SKM-1 (cell line): ENCODE results near the gene CSAG1.
"Not testable (repeated sequence)": the region's sequence is repeated elsewhere in the genome, so short reads cannot be mapped to it uniquely, and the experiment has no call there.

Experiments used
- DNase-seq: peaks from one replicate; lab custom pipeline; 2025; ENCODE audit not compliant: unreplicated experiment; lab: John Stamatoyannopoulos, UW

The CSAG1 gene, protein sequence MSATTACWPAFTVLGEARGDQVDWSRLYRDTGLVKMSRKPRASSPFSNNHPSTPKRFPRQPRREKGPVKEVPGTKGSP

DNA sequence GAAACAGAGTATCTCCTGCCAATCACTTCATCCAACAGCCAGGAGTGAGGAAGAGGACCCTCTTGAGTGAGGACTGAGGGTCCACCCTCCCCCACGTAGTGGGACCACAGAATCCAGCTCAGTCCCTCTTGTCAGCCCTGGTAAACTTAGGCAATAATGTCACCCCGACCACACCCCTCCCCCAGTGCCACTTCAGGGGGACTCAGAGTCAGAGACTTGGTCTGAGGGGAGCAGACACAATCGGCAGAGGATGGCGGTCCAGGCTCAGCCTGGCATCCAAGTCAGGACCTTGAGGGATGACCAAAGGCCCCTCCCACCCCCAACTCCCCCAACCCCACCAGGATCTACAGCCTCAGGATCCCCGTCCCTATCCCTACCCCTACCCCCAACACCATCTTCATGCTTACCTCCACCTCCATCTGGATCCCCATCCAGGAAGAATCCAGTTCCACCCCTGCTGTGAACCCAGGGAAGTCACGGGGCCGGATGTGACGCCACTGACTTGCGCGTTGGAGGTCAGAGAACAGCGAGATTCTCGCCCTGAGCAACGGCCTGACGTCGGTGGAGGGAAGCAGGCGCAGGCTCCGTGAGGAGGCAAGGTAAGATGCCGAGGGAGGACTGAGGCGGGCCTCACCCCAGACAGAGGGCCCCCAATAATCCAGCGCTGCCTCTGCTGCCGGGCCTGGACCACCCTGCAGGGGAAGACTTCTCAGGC lies at the start of gene CSAG1, which contains the start of gene MAGEA12:
Gene CSAG1, minus strand, starts transcription at position 461 of the 715 bp plus-strand sequence. CDS start 1,261 bp downstream, outside the sequence.
Gene MAGEA12, plus strand, starts transcription at position 497 of the 715 bp plus-strand sequence. CDS start 2,405 bp downstream, outside the sequence.
- no peak for DNase-seq

DNA sequence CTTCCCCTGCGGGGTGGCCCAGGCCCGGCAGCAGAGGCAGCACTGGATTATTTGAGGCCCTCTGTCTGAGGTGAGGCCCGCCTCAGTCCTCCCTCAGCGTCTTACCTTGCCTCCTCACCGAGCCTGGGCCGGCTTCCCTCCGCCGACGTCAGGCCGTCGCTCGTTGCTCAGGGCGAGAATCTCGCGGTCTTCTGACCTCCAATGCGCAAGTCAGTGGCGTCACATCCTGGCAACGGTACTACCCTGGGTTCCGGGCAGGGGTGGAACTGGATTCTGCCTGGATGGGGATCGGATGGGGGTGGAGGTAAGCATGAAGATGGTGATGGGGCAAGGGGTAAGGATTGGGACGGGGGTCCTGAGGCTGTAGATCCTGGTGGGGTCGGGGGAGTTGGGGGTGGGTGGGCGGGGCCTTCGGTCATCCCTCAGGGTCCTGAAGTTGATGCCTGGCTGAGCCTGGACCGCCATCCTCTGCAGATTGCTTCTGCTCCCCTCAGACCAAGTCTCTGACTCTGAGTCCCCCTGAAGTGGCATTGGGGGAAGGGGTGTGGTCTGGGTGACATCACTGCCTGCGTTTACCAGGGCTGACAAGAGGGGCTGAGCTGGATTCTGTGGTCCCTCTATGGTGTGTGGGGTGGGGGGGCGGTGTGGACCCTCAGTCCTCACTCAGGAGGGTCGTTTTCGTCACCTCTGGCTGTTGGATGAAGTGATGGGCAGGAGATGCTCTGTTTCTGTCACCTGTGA lies 36.2 kb upstream of the CSAG1 start, which contains the start of gene MAGEA6:
Gene MAGEA6, minus strand, starts transcription at position 141 of the 741 bp plus-strand sequence. CDS start 2,039 bp downstream, outside the sequence.
- not testable (repeated sequence) for DNase-seq

DNA sequence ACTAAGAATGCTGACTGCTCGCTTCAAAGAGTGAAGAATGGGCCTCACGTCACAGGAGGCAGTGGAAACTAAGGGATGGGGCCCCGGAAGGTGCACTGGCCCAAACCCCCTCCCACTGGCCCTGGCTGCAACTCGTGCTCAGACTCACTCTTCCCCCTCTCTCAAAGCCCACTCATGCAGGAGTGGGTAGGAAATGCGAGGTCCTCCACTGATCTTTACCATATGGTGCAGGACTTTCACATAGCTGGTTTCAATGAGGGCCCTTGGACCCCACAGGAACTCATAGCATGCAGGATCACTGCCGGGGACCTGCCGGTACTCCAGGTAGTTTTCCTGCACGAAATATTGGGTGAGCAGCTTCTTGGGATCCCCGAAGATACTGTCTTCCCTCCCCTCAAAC lies 33.0 kb upstream of the CSAG1 start:
- not testable (repeated sequence) for DNase-seq

DNA sequence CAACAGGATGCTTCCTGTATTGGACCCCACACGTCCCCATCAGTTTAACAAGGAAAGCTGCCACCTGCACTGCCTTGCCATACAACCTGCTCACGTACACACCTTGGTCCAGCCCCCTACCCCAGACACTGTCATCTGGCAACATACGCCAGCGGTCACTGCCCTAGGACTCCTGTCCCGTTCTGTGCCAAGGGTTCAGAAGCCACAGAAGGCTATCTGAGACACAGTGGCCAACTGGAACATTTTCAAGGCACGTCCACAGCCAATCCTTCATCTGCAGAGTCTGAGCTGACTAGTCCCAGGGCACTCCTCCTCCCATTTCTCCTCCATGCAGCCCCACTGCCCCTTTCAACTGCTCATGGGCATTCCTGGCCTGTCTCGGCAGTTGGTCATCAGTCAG lies 28.1 kb upstream of the CSAG1 start:
- DNase-seq: not testable (repeated sequence)

DNA sequence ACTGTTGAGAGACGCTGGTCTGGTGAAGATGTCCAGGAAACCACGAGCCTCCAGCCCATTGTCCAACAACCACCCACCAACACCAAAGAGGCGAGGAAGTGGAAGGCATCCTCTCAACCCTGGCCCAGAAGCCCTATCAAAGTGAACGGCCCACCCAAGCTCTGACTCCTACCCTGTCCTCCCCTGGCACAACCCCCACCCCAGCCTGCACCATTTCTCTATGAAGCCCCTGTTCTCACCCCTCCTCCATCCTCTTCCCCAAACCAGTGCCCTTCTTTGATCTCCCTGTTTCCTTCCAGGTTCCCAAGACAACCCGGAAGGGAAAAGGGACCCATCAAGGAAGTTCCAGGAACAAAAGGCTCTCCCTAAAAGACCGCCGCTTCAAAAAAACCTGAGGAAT lies 26.0 kb upstream of the CSAG1 start:
- DNase-seq: not testable (repeated sequence)

DNA sequence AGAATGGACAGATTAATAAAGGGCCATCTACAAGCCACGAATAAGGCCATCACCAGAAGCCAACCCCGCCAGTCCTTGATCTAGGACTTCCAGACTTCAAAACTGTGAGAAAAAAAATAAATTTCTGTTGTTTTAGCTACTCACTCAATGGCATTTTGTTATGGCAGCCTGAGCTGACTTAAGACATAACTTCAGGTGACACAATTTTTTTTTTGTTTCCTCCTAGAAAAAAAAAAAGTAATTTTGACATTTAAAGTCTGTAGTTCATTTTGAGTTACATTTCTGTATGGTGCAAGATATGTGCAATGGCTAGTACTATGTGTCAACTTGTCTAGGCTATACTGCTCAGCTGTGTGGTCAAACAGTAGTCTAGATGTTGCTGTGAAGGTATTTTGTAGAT lies 25.4 kb upstream of the CSAG1 start, which contains the start of gene CSAG3:
Gene CSAG3, plus strand, starts transcription at position 301 of the 400 bp plus-strand sequence.
- DNase-seq: not testable (repeated sequence)

DNA sequence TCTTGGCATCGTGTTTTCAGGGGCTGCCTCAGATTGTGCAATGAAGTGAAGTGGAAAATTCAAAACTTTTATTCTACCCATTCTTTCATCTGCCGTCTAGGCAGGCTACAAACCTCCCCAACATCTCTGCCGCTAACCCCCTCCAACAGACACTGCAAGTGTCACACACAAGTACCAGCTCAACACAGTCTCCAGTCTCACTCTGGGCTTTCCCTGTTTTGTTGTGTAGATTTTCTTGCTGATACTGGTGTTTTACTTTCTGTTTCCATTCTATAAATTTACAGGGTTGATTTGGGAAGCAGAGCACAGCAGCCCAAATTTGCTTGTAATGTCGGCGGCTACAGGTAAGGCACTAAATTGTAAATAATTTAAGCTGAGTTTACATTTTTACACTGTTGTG lies 21.4 kb upstream of the CSAG1 start:
- DNase-seq: not testable (repeated sequence)

DNA sequence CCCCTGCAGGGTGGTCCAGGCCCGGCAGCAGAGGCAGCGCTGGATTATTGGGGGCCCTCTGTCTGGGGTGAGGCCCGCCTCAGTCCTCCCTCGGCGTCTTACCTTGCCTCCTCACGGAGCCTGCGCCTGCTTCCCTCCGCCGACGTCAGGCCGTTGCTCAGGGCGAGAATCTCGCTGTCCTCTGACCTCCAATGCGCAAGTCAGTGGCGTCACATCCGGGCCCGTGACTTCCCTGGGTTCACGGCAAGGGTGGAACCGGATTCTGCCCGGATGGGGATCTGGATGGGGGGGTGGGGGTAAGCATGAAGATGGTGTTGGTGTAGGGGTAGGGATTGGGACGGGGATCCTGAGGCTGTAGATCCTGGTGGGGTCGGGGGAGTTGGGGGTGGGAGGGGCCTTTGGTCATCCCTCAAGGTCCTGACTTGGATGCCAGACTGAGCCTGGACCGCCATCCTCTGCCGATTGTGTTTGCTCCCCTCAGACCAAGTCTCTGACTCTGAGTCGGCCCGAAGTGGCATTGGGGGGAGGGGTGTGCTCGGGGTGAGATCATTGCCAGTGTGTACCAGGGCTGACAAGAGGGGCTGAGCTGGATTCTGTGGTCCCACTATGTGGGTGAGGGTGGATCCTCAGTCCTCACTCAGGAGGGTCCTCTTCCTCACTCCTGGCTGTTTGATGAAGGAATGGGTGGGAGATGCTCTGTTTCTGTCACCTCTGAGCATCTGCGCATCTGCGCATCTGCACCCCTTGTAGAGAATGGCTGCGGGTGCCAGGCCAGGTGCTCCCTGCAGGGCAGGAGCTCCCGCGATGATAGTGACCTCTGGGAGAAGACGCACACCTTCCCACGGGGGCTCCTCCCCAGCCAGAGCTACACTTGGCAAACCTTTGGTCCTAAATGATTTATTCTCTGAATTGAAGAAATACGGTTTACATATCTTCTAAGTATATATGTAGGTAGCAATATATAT lies 20.4 kb upstream of the CSAG1 start, which contains the start of gene MAGEA2:
Gene MAGEA2, minus strand, starts transcription at position 157 of the 965 bp plus-strand sequence. CDS start 2,479 bp downstream, outside the sequence.
- not testable (repeated sequence) for DNase-seq

DNA sequence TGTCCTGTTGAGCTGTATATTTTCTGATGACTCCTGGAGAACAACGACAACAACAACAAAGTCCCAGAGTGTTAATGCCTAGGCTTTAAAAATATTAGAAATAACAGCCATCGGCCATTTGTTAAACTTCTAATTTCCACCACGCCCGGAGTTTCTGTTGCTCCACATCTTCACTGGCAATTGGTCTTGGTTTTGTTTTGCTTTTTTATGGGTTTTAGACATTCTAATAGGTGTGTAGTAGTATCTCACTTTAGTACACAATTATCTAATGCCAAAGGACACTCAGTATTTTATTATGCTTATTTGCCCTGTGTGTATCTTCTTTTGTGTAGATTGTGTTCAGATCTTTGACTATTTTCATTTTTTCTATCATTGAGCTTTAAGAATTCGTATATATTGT lies 5.0 kb upstream of the CSAG1 start:
- no peak for DNase-seq

DNA sequence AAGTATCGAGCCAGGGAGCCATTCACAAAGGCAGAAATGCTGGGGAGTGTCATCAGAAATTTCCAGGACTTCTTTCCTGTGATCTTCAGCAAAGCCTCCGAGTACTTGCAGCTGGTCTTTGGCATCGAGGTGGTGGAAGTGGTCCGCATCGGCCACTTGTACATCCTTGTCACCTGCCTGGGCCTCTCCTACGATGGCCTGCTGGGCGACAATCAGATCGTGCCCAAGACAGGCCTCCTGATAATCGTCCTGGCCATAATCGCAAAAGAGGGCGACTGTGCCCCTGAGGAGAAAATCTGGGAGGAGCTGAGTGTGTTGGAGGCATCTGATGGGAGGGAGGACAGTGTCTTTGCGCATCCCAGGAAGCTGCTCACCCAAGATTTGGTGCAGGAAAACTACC lies 3.0 kb upstream of the CSAG1 start:
- DNase-seq: not testable (repeated sequence)

DNA sequence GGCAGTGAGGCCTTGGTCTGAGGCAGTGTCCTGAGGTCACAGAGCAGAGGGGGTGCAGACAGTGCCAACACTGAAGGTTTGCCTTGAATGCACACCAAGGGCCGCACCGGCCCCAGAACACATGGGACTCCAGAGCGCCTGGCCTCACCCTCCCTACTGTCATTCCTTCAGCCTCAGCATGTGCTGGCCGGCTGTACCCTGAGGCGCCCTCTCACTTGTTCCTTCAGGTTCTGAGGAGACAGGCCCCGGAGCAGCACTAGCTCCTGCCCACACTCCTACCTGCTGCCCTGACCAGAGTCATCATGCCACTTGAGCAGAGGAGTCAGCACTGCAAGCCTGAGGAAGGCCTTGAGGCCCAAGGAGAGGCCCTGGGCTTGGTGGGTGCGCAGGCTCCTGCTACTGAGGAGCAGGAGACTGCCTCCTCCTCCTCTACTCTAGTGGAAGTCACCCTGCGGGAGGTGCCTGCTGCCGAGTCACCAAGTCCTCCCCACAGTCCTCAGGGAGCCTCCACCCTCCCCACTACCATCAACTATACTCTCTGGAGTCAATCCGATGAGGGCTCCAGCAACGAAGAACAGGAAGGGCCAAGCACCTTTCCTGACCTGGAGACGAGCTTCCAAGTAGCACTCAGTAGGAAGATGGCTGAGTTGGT lies 2.5 kb upstream of the CSAG1 start:
- DNase-seq: no peak

DNA sequence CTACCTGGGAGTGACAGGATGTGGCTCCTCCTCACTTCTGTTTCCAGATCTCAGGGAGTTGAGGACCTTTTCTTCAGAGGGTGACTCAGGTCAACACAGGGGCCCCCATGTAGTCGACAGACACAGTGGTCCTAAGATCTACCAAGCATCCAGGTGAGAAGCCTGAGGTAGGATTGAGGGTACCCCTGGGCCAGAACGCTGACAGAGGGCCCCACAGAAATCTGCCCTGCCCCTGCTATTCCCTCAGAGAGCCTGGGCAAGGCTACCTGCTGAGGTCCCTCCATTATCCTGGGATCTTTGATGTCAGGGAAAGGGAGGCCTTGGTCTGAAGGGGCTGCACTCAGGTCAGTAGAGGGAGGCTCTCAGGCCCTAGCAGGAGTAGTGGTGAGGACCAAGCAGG lies 1.6 kb upstream of the CSAG1 start:
- no peak for DNase-seq

DNA sequence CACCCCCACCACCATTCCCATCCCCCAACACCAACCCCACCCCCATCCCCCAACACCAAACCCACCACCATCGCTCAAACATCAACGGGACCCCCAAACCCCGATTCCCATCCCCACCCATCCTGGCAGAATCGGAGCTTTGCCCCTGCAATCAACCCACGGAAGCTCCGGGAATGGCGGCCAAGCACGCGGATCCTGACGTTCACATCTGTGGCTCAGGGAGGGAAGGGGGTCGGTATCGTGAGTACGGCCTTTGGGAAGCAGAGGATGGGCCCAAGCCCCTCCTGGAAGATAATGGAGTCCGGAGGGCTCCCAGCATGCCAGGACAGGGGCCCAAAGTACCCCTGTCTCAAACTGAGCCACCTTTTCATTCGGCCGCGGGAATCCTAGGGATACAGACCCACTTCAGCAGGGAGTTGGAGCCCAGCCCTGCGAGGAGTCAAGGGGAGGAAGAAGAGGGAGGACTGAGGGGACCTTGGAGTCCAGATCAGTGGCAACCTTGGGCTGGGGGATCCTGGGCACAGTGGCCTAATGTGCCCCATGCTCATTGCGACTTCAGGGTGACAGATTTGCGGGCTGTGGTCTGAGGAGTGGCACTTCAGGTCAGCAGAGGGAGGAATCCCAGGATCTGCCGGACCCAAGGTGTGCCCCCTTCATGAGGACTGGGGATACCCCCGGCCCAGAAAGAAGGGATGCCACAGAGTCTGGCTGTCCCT lies 780 bp upstream of the CSAG1 start:
- not testable (repeated sequence) for DNase-seq

DNA sequence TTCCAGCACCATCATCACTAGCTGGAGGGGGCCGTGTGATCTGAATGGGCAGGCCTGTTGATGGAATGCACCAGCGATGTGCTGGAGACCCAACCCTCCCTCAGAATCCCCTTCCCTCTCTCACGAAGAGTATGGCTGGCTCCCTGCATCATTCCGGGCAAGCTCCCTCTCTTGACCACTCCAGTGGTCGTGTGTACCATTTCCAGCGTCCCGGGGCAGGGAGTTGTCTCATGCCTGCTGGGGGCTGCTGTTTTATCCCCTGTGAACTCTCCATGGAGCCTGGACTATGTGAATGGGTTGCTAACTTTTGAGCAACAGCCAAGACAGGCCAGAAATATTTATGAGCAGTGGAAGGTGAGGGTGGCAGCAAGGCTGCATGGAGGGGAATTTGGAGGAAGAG lies 8.1 kb downstream of the CSAG1 start:
- DNase-seq: no peak

DNA sequence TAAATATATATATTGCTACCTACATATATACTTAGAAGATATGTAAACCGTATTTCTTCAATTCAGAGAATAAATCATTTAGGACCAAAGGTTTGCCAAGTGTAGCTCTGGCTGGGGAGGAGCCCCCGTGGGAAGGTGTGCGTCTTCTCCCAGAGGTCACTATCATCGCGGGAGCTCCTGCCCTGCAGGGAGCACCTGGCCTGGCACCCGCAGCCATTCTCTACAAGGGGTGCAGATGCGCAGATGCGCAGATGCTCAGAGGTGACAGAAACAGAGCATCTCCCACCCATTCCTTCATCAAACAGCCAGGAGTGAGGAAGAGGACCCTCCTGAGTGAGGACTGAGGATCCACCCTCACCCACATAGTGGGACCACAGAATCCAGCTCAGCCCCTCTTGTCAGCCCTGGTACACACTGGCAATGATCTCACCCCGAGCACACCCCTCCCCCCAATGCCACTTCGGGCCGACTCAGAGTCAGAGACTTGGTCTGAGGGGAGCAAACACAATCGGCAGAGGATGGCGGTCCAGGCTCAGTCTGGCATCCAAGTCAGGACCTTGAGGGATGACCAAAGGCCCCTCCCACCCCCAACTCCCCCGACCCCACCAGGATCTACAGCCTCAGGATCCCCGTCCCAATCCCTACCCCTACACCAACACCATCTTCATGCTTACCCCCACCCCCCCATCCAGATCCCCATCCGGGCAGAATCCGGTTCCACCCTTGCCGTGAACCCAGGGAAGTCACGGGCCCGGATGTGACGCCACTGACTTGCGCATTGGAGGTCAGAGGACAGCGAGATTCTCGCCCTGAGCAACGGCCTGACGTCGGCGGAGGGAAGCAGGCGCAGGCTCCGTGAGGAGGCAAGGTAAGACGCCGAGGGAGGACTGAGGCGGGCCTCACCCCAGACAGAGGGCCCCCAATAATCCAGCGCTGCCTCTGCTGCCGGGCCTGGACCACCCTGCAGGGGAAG lies 19.4 kb downstream of the CSAG1 start, which contains the start of gene MAGEA2B:
Gene MAGEA2B, plus strand, starts transcription at position 814 of the 973 bp plus-strand sequence. CDS start 2,479 bp downstream, outside the sequence.
- not testable (repeated sequence) for DNase-seq

DNA sequence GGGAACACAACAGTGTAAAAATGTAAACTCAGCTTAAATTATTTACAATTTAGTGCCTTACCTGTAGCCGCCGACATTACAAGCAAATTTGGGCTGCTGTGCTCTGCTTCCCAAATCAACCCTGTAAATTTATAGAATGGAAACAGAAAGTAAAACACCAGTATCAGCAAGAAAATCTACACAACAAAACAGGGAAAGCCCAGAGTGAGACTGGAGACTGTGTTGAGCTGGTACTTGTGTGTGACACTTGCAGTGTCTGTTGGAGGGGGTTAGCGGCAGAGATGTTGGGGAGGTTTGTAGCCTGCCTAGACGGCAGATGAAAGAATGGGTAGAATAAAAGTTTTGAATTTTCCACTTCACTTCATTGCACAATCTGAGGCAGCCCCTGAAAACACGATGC lies 20.3 kb downstream of the CSAG1 start:
- DNase-seq: not testable (repeated sequence)

DNA sequence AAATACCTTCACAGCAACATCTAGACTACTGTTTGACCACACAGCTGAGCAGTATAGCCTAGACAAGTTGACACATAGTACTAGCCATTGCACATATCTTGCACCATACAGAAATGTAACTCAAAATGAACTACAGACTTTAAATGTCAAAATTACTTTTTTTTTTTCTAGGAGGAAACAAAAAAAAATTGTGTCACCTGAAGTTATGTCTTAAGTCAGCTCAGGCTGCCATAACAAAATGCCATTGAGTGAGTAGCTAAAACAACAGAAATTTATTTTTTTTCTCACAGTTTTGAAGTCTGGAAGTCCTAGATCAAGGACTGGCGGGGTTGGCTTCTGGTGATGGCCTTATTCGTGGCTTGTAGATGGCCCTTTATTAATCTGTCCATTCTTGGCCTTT lies 24.3 kb downstream of the CSAG1 start, which contains the start of gene CSAG2:
Gene CSAG2, minus strand, starts transcription at position 101 of the 400 bp plus-strand sequence. CDS start 161 bp downstream, outside the sequence.
- DNase-seq: not testable (repeated sequence)

DNA sequence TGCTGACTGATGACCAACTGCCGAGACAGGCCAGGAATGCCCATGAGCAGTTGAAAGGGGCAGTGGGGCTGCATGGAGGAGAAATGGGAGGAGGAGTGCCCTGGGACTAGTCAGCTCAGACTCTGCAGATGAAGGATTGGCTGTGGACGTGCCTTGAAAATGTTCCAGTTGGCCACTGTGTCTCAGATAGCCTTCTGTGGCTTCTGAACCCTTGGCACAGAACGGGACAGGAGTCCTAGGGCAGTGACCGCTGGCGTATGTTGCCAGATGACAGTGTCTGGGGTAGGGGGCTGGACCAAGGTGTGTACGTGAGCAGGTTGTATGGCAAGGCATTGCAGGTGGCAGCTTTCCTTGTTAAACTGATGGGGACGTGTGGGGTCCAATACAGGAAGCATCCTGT lies 27.0 kb downstream of the CSAG1 start:
- not testable (repeated sequence) for DNase-seq
